SK-N-SH treated with all-trans-retinoic acid at 6 μM for 48 hours (cell line): ENCODE results near the gene NUP43.

ENCODE experiments used
- CSDC2 ChIP-seq: fragments of 250-450 bp; sonication (Bioruptor Pico); IDR thresholded peaks from 2 replicates; pipeline ENCODE4 v1.5.0; 2020; ENCODE audit warnings: mild to moderate bottlenecking, moderate library complexity
- CSRNP3 ChIP-seq: fragments of 250-450 bp; sonication (Bioruptor Pico); IDR thresholded peaks from 2 replicates; pipeline ENCODE4 v1.5.1; 2021; ENCODE audit warnings: mild to moderate bottlenecking, moderate library complexity
- GLIS3 ChIP-seq: fragments of 250-450 bp; sonication (Bioruptor Pico); IDR thresholded peaks from 2 replicates; pipeline ENCODE4 v1.5.0; 2020; ENCODE audit warnings: mild to moderate bottlenecking, moderate library complexity
- PPARA ChIP-seq: fragments of 250-450 bp; sonication (Bioruptor Pico); IDR thresholded peaks from 2 replicates; pipeline ENCODE4 v1.5.0; 2020; ENCODE audit warnings: mild to moderate bottlenecking, borderline replicate concordance
- SNAI2 ChIP-seq: fragments of 250-450 bp; sonication (Bioruptor Pico); IDR thresholded peaks from 2 replicates; pipeline ENCODE4 v1.5.0; 2020; ENCODE audit warnings: mild to moderate bottlenecking, moderate library complexity
- TCF4 ChIP-seq: fragments of 250-450 bp; sonication (Bioruptor Pico); IDR thresholded peaks from 2 replicates; pipeline ENCODE4 v1.8.0; 2021; ENCODE audit warnings: mild to moderate bottlenecking, moderate library complexity, borderline replicate concordance
- TOX ChIP-seq: fragments of 250-450 bp; sonication (Bioruptor Pico); IDR thresholded peaks from 2 replicates; pipeline ENCODE4 v1.8.0; 2021; ENCODE audit warnings: mild to moderate bottlenecking, moderate library complexity, borderline replicate concordance
- ZNF70 ChIP-seq: fragments of 450-650 bp; formaldehyde crosslinking; IDR thresholded peaks from 2 replicates; pipeline ENCODE4 v1.5.0; 2020; ENCODE audit warnings: mild to moderate bottlenecking, moderate library complexity
- TF ChIP-seq, protein P1 (sequence below): fragments of 250-450 bp; sonication (Bioruptor Pico); IDR thresholded peaks from 2 replicates; pipeline ENCODE4 v1.5.0; 2020; ENCODE audit warnings: mild to moderate bottlenecking, moderate library complexity
- TF ChIP-seq, protein P2 (sequence below): fragments of 250-450 bp; sonication (Bioruptor Pico); IDR thresholded peaks from 2 replicates; pipeline ENCODE4 v1.8.0; 2021; ENCODE audit warnings: low read depth, mild to moderate bottlenecking, moderate library complexity, borderline replicate concordance

DNA sequence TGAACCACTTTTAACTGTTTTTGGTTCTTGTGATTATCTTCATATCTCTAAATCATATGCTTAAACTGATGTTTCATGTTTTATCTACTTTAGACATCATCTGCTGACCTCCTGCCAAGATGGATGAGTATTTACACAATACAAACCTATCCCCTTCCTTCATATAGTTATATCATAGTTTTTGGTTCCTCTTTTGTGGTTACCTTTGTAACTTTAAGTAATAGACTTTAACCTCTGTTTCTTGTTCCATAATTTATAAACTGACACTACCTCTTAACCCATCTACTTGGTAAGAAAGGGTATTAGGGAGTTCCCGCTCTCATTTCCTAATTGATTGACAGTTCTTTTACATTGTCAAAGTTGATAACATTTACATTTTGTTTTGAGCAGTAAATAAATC is 15.1 kb upstream of the NUP43 start:
- TF ChIP-seq, protein P1, sequence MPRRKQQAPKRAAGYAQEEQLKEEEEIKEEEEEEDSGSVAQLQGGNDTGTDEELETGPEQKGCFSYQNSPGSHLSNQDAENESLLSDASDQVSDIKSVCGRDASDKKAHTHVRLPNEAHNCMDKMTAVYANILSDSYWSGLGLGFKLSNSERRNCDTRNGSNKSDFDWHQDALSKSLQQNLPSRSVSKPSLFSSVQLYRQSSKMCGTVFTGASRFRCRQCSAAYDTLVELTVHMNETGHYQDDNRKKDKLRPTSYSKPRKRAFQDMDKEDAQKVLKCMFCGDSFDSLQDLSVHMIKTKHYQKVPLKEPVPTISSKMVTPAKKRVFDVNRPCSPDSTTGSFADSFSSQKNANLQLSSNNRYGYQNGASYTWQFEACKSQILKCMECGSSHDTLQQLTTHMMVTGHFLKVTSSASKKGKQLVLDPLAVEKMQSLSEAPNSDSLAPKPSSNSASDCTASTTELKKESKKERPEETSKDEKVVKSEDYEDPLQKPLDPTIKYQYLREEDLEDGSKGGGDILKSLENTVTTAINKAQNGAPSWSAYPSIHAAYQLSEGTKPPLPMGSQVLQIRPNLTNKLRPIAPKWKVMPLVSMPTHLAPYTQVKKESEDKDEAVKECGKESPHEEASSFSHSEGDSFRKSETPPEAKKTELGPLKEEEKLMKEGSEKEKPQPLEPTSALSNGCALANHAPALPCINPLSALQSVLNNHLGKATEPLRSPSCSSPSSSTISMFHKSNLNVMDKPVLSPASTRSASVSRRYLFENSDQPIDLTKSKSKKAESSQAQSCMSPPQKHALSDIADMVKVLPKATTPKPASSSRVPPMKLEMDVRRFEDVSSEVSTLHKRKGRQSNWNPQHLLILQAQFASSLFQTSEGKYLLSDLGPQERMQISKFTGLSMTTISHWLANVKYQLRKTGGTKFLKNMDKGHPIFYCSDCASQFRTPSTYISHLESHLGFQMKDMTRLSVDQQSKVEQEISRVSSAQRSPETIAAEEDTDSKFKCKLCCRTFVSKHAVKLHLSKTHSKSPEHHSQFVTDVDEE (CRISPR knock-in tag): no peak
- TF ChIP-seq PPARA (no peak), TOX (no peak), SNAI2 (CRISPR knock-in tag) (no peak), GLIS3 (CRISPR knock-in tag) (no peak), TCF4 (CRISPR knock-in tag) (no peak), CSRNP3 (CRISPR knock-in tag) (no peak), CSDC2 (CRISPR knock-in tag) (no peak), ZNF70 (no peak)
- TF ChIP-seq, protein P2, sequence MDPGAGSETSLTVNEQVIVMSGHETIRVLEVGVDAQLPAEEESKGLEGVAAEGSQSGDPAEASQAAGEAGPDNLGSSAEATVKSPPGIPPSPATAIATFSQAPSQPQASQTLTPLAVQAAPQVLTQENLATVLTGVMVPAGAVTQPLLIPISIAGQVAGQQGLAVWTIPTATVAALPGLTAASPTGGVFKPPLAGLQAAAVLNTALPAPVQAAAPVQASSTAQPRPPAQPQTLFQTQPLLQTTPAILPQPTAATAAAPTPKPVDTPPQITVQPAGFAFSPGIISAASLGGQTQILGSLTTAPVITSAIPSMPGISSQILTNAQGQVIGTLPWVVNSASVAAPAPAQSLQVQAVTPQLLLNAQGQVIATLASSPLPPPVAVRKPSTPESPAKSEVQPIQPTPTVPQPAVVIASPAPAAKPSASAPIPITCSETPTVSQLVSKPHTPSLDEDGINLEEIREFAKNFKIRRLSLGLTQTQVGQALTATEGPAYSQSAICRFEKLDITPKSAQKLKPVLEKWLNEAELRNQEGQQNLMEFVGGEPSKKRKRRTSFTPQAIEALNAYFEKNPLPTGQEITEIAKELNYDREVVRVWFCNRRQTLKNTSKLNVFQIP (CRISPR knock-in tag): no peak
